Fibroblast of gingiva (primary cell): ENCODE data around the gene SPEM2.
"Not testable (repeated sequence)": the region's sequence is repeated elsewhere in the genome, so short reads cannot be mapped to it uniquely, and the experiment has no call there.

Experiments used
- DNase-seq: peaks from one replicate; pipeline ENCODE4 v3.0.0-alpha.2; 2011; ENCODE audit warnings: low read depth

Gene SPEM2

GRCh38 chr17:7442142-7442541 is 16.7 kb downstream of the SPEM2 start:
- DNase-seq: no peak

DNA sequence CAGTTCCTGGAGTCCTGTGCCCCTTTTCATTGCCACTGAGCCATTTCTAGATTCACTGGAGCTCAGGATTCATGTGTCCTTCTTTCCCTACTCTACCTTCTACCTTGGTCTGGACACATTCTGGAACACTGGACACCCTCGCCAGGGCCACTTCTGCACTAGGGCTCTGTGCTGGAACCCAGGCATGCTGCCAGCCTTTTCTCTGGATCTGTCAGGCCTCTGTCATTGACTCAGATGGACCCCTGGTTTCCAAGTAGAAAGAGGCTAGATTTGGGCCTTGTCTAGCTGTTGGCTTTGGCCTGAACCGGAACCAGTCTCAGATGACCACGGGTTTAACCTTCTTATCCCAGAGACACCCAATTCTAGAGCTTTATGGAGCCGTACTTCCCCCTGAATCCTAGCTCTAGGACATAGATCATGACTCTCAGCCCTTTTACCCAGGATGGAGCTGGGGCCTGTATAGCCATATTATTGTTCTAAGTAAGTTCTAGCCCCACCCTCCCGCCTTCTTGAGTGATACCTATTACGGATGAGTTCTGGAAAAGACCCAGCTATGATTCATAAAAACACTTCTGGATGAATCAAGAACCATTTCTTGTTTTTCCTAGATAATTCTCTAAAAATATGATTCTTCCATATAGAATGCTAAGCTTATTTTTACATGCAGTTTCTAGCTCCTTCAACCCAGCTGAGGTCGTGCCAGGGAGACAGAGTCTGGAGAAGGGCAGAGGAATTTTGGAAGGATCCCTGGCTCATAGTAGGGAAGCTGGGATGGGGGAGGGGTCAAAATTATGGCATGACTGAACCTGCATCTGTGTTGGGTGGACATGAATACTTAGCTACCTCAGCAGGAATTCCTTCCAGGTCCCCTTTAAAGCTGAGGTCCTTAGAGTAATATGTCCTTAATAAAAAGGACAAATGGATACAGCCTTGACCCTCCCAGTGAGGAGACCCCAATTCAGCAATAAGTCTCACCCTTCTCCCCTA is 18.4 kb downstream of the SPEM2 start:
- no peak for DNase-seq

GRCh38 chr17:7444682-7445618 is 19.5 kb downstream of the SPEM2 start, which contains the start of gene CHRNB1:
Gene CHRNB1 (plus strand): TSS chr17:7445061. CDS start chr17:7445128, 67 bp downstream.
- DNase-seq: peak; percentile 31

- DNase-seq: no peak
Observed at GRCh38 chr17:7445619-7445968, 20.2 kb downstream of the SPEM2 start.

DNA sequence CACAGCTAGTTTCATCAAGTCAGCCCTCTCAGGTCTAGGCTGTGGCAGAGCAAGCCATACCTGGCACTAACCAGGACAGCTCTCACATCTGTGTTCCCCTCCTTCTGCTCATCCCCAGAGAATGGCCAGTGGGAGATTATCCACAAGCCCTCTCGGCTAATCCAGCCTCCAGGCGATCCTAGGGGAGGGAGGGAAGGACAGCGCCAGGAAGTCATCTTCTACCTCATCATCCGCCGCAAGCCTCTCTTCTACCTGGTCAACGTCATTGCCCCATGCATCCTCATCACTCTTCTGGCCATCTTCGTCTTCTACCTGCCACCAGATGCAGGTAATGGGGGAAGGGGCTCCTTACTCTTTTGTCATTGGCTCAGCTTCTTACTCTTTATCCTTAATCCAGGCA is 23.0 kb downstream of the SPEM2 start:
- no peak for DNase-seq

- no peak for DNase-seq
Observed at GRCh38 chr17:7459961-7460545, 34.6 kb downstream of the SPEM2 start.

- DNase-seq: no peak
Observed at GRCh38 chr17:7460850-7461660, 35.6 kb downstream of the SPEM2 start.

GRCh38 chr17:7462474-7463371 is 37.3 kb downstream of the SPEM2 start:
- no peak for DNase-seq

DNA sequence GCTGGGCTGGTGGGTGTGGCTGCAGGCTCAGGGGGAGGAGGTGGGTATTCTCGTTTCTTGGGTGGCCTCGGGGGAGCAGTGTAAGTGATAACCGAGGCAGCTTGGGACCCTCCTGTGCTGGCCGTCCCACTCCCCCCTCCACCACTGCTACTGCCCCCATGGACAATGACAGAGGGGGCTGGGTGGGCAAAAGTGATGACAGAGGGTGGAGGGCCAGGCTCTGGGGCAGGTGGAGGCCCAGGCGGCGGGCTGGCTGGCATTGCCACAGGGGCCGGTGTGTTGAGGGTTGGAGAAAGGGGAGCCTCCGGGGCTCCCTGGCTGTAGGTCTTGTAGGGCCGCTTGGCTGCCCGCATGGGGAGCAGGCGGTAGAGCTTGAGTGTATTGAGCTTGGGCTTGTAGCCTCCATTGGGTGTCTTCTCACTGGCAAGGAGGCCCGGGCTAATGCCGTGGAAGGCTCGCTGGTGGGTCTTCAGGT is 38.0 kb downstream of the SPEM2 start:
- no peak for DNase-seq

DNA sequence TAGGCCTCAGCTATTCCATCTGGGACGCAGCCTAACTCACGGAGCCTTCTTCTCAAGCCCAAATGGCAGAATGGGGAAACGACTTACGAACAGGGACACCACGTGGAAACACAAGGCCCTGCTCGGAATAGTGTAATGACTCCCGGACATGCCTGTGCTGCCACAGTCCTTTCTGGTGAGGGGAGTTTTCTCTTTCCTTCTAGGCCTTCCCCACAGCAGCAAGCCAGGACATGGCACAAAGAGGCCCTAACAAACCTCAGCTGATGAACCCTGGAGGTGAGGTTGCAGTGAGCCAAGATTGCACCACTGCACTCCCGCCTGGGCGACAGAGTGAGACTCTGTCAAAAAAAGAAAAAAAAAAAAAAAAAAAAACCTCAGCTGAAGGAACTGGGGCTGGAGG is 38.7 kb downstream of the SPEM2 start:
- no peak for DNase-seq

GRCh38 chr17:7465597-7466275 is 40.3 kb downstream of the SPEM2 start:
- no peak for DNase-seq

DNA sequence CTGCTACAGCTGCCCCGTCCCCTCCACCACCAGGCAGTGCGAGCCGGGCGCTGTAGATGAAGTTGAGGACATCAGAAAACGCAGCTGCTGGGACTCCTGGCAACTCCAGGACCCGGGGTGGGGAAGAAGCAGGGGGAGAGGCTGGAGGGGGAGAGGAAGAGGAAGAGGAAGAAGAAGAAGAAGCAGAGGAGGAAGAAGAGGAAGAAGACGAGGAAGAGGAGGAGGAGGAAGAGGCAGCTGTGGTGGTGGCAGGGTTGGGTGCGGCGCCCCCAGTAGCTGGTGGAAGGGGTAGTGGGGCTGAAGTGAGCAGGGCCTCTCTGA is 40.9 kb downstream of the SPEM2 start:
- no peak for DNase-seq

DNA sequence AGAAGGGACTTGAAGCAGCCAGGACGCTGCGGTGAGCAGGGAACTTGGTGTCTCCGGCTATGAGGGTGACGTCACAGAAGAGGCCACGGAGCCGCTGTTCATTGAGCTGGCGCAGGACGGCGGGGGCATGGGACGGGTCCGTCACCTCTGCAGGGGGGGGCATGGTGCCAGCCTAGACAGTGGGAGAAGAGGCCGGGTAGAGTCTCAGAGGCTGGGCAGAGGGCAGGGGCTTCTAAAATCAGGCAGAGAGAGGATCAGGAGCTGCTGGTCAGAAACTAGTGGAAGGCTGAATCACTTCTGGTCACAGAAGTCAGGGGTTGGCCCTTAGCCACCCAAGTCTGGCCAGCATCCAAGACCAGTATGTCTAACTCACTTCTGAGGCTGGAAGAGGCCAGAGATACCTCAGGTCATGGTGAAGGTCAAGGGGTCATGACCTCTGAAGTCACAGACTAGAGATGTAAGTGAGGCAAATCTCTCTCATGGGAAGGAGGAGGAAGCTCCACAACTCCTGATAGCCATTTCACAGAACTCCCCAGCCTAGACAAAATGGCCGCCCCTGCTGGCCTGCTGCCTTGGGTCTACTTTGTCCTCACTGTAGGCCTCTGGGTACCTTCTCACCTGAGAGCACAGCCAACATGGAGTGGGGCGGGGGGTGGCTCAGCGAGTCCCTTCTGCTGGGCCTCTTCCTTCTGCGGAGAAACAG is 41.4 kb downstream of the SPEM2 start:
- peak; percentile 46 for DNase-seq

DNA sequence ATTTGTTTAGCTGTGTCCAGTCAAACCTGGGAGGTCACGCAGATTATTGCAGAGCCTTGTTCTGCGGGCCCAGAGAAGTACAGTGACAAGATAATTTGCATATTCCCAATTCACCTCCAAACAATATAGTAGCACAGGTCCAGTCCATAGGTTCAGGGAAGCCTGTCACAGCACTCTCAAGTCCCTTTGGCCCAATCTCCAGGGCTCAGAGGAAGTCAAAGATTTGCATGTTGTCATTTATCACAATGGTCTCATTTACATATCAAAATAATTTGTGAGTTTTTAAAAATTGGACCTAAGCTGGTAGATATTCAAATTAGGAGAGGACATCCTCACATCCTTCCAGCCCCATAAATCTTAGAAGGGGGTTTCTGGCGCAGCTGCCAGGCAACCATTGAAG is 42.1 kb downstream of the SPEM2 start:
- DNase-seq: no peak

DNA sequence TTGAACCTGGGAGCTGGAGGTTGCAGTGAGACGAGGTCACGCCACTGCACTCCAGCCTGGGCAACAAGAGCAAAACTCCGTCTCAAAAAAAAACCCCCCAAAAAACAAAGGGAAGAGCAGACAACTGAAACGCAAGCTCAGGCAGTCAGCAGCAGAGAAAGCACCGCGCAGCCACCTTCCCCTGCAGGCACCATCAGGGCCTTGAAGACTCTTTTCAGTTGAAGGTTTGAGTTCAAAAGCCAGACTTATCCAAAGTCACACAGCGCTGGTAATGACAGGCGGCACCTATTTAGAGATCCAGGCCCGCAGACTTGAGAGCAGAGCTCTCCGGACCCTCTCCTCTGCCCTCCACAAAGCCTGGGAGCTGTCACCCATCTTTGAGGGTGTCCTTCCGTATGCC is 42.9 kb downstream of the SPEM2 start:
- DNase-seq: no peak

- DNase-seq: no peak
Observed at GRCh38 chr17:7468804-7469389, 43.5 kb downstream of the SPEM2 start.

GRCh38 chr17:7469843-7470242 is 44.4 kb downstream of the SPEM2 start:
- not testable (repeated sequence) for DNase-seq

GRCh38 chr17:7470457-7470973 is 45.1 kb downstream of the SPEM2 start:
- not testable (repeated sequence) for DNase-seq

- no peak for DNase-seq
Observed at GRCh38 chr17:7471729-7472128, 46.3 kb downstream of the SPEM2 start.
